ENCODE data around the gene MSI2. TPM values are rescaled to one million over a fixed set of nuclear protein-coding genes. Genes with fewer than 3 reads are reported as not detected.

MSI2 gene
- total and polyA plus RNA-seq, 9 of the 15 experiments (the other 6 are each of a cell fraction or from before 2014, with no cell fraction given) = 4.6 to 61.8 (median 42.4) TPM

GRCh38 chr17:57670769-57671569, 414.6 kb downstream of the MSI2 start:
- FAIRE-seq = no peak
- intact Hi-C loops (cut with micrococcal nuclease) (loop anchor here (2.0 to 5.0 kb wide), 4 partner anchors 72 to 544 kb away; no protein-coding TSS in a partner anchor), in situ Hi-C loops (cut with MboI) (no loop called here)
- Histone ChIP-seq H2AFZ (ENCODE audit: low read depth, low read length) (no peak overlapping the region), H3K4me3 (no peak overlapping the region), H3K4me2 (ENCODE audit: insufficient read depth, low read length) (no peak overlapping the region), H3K9ac (ENCODE audit: insufficient read depth in 1 of 2, low read depth in 2 of 2, low read length in 2 of 2) (no peak overlapping the region), H3K27ac (ENCODE audit: extremely low read depth, low read depth, low read length) (no peak overlapping the region), H4K20me1 (replicated peaks; ENCODE audit: control insufficient read depth, insufficient read depth, low read length) (peaks cover 3% of the 10 kb centered on the region; the same call in 1 of the 2 replicates), H3K9me3 (replicated peaks; ENCODE audit: control insufficient read depth, insufficient read depth, low read depth, low read length) (no peaks in the 10 kb centered on the region), H3K4me1 (replicated peaks in 1 of 2; ENCODE audit: control insufficient read depth in 2 of 2, insufficient read depth in 2 of 2, low read length in 2 of 2) (no peaks in the 10 kb centered on the region), H3K79me2 (ENCODE audit: control insufficient read depth, insufficient read depth, low read length) (no peaks in the 10 kb centered on the region), H3K36me3 (ENCODE audit: control insufficient read depth, insufficient read depth, low read length) (peaks cover 5% of the 10 kb centered on the region; the same call in 1 of the 3 replicates), H3K27me3 (ENCODE audit: control insufficient read depth in 2 of 2, insufficient read depth in 2 of 2, low read length in 2 of 2) (no peaks in the 10 kb centered on the region), H3K9me1 (ENCODE audit: control insufficient read depth, insufficient read depth, low read length) (no peaks in the 10 kb centered on the region)
- ChIA-PET CTCF (ENCODE audit: low intra/inter-chr PET ratio) (interaction anchor here (1.1 to 2.5 kb wide), 2 partner anchors 73 to 428 kb away, joined by 4 to 12 read pairs; no protein-coding TSS in a partner anchor), POLR2A (interaction anchor here (0.6 kb wide), 1 partner anchor 113 kb away, joined by 3 read pairs; no protein-coding TSS in a partner anchor)
- 62% methylated on average over 7 of the region's 8 CpGs for WGBS (ENCODE audit: insufficient coverage, low coverage, missing lambda C conversion rate)
- no peak for ATAC-seq
- no peak for DNase-seq (ENCODE audit: extremely low read depth in 1 of 4, low spot score in 3 of 4)
- no TSS peak for BruUV-seq (replicated peaks)
- TF ChIP-seq, protein P1, sequence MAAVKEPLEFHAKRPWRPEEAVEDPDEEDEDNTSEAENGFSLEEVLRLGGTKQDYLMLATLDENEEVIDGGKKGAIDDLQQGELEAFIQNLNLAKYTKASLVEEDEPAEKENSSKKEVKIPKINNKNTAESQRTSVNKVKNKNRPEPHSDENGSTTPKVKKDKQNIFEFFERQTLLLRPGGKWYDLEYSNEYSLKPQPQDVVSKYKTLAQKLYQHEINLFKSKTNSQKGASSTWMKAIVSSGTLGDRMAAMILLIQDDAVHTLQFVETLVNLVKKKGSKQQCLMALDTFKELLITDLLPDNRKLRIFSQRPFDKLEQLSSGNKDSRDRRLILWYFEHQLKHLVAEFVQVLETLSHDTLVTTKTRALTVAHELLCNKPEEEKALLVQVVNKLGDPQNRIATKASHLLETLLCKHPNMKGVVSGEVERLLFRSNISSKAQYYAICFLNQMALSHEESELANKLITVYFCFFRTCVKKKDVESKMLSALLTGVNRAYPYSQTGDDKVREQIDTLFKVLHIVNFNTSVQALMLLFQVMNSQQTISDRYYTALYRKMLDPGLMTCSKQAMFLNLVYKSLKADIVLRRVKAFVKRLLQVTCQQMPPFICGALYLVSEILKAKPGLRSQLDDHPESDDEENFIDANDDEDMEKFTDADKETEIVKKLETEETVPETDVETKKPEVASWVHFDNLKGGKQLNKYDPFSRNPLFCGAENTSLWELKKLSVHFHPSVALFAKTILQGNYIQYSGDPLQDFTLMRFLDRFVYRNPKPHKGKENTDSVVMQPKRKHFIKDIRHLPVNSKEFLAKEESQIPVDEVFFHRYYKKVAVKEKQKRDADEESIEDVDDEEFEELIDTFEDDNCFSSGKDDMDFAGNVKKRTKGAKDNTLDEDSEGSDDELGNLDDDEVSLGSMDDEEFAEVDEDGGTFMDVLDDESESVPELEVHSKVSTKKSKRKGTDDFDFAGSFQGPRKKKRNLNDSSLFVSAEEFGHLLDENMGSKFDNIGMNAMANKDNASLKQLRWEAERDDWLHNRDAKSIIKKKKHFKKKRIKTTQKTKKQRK (IDR thresholded peaks at IDR 0.05; ENCODE audit: borderline replicate concordance, low read depth, low read length) = no peak
- TF ChIP-seq ZNF584 (CRISPR knock-in tag; IDR thresholded peaks at IDR 0.05; ENCODE audit: low read depth) (no peak), ATF7 (IDR thresholded peaks at IDR 0.05) (no peak), SIN3B (IDR thresholded peaks at IDR 0.05; ENCODE audit: low read depth) (no peak), ARID1B (IDR thresholded peaks at IDR 0.05) (no peak), ZNF77 (CRISPR knock-in tag; IDR thresholded peaks at IDR 0.05) (no peak), ZKSCAN8 (CRISPR knock-in tag; IDR thresholded peaks at IDR 0.05) (no peak), SIRT6 (IDR thresholded peaks at IDR 0.05; ENCODE audit: low read depth, low read length) (no peak), CCNT2 (IDR thresholded peaks at IDR 0.05; ENCODE audit: borderline replicate concordance, extremely low read depth, insufficient read length, low read depth, low read length) (no peak), IFI16 (CRISPR knock-in tag; IDR thresholded peaks at IDR 0.05) (no peak), MTF1 (CRISPR knock-in tag; IDR thresholded peaks at IDR 0.05; ENCODE audit: borderline replicate concordance) (no peak), ETV1 (tag; conservative IDR thresholded peaks at IDR 0.05; ENCODE audit: low read depth) (no peak), ZNF239 (CRISPR knock-in tag; IDR thresholded peaks at IDR 0.05) (no peak), IRF9 (tag; IDR thresholded peaks at IDR 0.05) (no peak), SMARCA5 (IDR thresholded peaks at IDR 0.05) (no peak), POLR3G (IDR thresholded peaks at IDR 0.05; ENCODE audit: extremely low read depth, insufficient read length, insufficient replicate concordance) (no peak)
- TF ChIP-seq, protein P2, sequence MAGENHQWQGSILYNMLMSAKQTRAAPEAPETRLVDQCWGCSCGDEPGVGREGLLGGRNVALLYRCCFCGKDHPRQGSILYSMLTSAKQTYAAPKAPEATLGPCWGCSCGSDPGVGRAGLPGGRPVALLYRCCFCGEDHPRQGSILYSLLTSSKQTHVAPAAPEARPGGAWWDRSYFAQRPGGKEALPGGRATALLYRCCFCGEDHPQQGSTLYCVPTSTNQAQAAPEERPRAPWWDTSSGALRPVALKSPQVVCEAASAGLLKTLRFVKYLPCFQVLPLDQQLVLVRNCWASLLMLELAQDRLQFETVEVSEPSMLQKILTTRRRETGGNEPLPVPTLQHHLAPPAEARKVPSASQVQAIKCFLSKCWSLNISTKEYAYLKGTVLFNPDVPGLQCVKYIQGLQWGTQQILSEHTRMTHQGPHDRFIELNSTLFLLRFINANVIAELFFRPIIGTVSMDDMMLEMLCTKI (IDR thresholded peaks at IDR 0.05; ENCODE audit: partially characterized antibody) = no peak

Measured in K562 (cell line).